Skeletal muscle tissue (tissue), 4 donors: ENCODE results near the gene TSPO. TPM values are rescaled to one million over a fixed set of nuclear protein-coding genes. Genes with fewer than 3 reads are reported as not detected.

Experiments
- H3K27ac ChIP-seq: one replicate; pipeline ENCODE4 v1.7.0; 2013; ENCODE audit warnings: mild to moderate bottlenecking, low read depth, low read length, inconsistent platforms
- H3K27me3 ChIP-seq, 3 donors: one replicate each; pipeline ENCODE4 v1.7.0; 2013; ENCODE audit warnings: low read length in 3 of 3; ENCODE audit not compliant: control insufficient read depth in 3 of 3, insufficient read depth in 3 of 3
- H3K36me3 ChIP-seq, 3 donors: one replicate each; pipeline ENCODE4 v1.7.0; 2013; ENCODE audit warnings: low read length in 3 of 3; ENCODE audit not compliant: control insufficient read depth in 3 of 3, insufficient read depth in 3 of 3
- H3K4me1 ChIP-seq, 3 donors: one replicate each; pipeline ENCODE4 v1.7.0; 2013; ENCODE audit warnings: low read length in 3 of 3, mild to moderate bottlenecking in 3 of 3; ENCODE audit not compliant: control insufficient read depth in 3 of 3, insufficient read depth in 3 of 3
- H3K4me3 ChIP-seq, 3 donors: one replicate each; pipeline ENCODE4 v1.7.0; 2013; ENCODE audit warnings: low read length in 3 of 3
- H3K9ac ChIP-seq, 3 donors: one replicate each; pipeline ENCODE4 v1.7.0; 2013; ENCODE audit warnings: low read length in 3 of 3, mild to moderate bottlenecking in 3 of 3, moderate library complexity in 2 of 3, low read depth in 1 of 3
- H3K9me3 ChIP-seq, 3 donors: one replicate each; pipeline ENCODE4 v1.7.0; 2013; ENCODE audit warnings: low read length in 3 of 3; ENCODE audit not compliant: control insufficient read depth in 3 of 3
- total RNA-seq: library from RNA; depleted of rRNA; stranded (reverse); fragments of >200 nt; gene quantifications from one replicate; pipeline ENCODE4 v1.2.3, GENCODE V29; 2014
- donor health status: Osteomylitis.

TSPO gene
- total RNA-seq, 1 donor from 2014 or later: 69.4 TPM

GRCh38 chr22:43198126-43198525 lies 46.8 kb downstream of the TSPO start:
- Histone ChIP-seq H3K9ac (no peak overlapping the region), H3K36me3 (no peaks in the 10 kb centered on the region), H3K4me1 (peaks cover 0 to 4% (median 0%) of the 10 kb centered on the region in 3 donors)

GRCh38 chr22:43198936-43199335 lies 47.6 kb downstream of the TSPO start:
- Histone ChIP-seq H3K4me1 (peaks cover 0 to 4% (median 0%) of the 10 kb centered on the region in 3 donors), H3K27me3 (peaks cover 34 to 44% (median 39%) of the 10 kb centered on the region in 3 donors), H3K9ac (no peak overlapping the region), H3K9me3 (no peaks in the 10 kb centered on the region), H3K27ac (no peak overlapping the region), H3K36me3 (no peaks in the 10 kb centered on the region), H3K4me3 (no peak overlapping the region)

More at GRCh38 chr22:43198126-43198525, 46.8 kb downstream of the TSPO start:
- peaks cover 34 to 39% (median 38%) of the 10 kb centered on the region in 3 donors for H3K27me3 ChIP-seq
- no peaks in the 10 kb centered on the region for H3K9me3 ChIP-seq
- H3K4me3 ChIP-seq: no peak overlapping the region
- H3K27ac ChIP-seq: no peak overlapping the region

- H3K36me3 ChIP-seq: no peaks in the 10 kb centered on the region
- no peak overlapping the region for H3K27ac ChIP-seq
- no peak overlapping the region for H3K4me3 ChIP-seq
- H3K4me1 ChIP-seq: peaks cover 0 to 4% (median 0%) of the 10 kb centered on the region in 3 donors
- peaks cover 34 to 45% (median 39%) of the 10 kb centered on the region in 3 donors for H3K27me3 ChIP-seq
- no peak overlapping the region for H3K9ac ChIP-seq
- H3K9me3 ChIP-seq: no peaks in the 10 kb centered on the region
Measured at GRCh38 chr22:43199541-43199940, 48.2 kb downstream of the TSPO start.

DNA sequence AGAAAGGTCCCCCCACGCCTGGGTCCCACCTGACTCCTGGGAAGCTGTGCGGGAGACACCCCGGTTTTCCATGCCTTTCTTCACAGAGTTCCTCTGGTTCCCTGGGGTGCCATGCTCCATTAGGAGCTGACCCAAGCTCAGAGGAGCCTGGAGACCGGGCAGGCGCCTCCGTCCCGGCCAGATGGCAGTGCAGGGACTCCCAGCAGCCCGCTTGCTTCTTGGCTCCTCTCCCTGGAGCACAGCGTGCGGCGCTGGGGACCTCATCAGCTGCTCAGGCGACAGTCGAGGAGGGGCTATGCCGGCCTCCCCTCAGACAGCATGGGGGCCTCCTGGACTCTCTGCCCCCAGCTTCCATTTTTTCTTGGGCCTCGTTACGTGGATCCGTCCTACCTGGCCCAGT lies 48.7 kb downstream of the TSPO start:
- no peak overlapping the region for H3K9ac ChIP-seq
- no peaks in the 10 kb centered on the region for H3K9me3 ChIP-seq
- H3K4me3 ChIP-seq: no peak overlapping the region
- peaks cover 34 to 43% (median 39%) of the 10 kb centered on the region in 3 donors for H3K27me3 ChIP-seq
- H3K4me1 ChIP-seq: peaks cover 0 to 4% (median 0%) of the 10 kb centered on the region in 3 donors
- no peaks in the 10 kb centered on the region for H3K36me3 ChIP-seq
- no peak overlapping the region for H3K27ac ChIP-seq

- Histone ChIP-seq H3K36me3 (no peaks in the 10 kb centered on the region), H3K9me3 (no peaks in the 10 kb centered on the region), H3K4me3 (no peak overlapping the region), H3K27me3 (peaks cover 34 to 43% (median 43%) of the 10 kb centered on the region in 3 donors), H3K4me1 (peaks cover 0 to 4% (median 0%) of the 10 kb centered on the region in 3 donors), H3K9ac (no peak overlapping the region), H3K27ac (no peak overlapping the region)
Measured at GRCh38 chr22:43200555-43200954, 49.2 kb downstream of the TSPO start.

GRCh38 chr22:43201486-43202219 lies 50.3 kb downstream of the TSPO start:
- H3K9ac ChIP-seq: no peak overlapping the region
- H3K27me3 ChIP-seq: peaks cover 36 to 47% (median 46%) of the 10 kb centered on the region in 3 donors
- no peaks in the 10 kb centered on the region for H3K36me3 ChIP-seq
- H3K4me3 ChIP-seq: no peak overlapping the region
- no peaks in the 10 kb centered on the region for H3K9me3 ChIP-seq
- no peak overlapping the region for H3K27ac ChIP-seq
- peaks cover 0 to 4% (median 0%) of the 10 kb centered on the region in 3 donors for H3K4me1 ChIP-seq

DNA sequence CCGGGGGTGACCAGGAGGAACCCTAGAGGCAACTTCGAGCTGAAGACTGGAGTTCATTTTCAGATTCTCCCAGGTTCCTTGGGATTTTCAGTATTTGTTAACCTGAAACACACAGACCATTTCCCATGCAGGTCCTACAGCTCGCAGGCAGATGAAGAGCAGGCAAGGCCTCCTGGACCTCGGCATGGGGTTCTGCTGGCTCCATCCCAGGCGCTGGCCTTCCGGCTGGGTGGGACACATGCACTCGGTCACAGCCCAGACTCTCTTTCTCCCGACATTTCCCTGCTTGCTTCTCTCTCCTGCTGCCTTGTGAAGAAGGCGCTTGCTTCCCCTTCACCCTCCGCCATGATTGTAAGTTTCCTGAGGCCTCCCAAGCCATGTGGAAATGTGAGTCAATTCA lies 51.0 kb downstream of the TSPO start:
- peaks cover 0 to 3% (median 0%) of the 10 kb centered on the region in 3 donors for H3K4me1 ChIP-seq
- H3K9me3 ChIP-seq: no peaks in the 10 kb centered on the region
- H3K27me3 ChIP-seq: peaks cover 31 to 51% (median 50%) of the 10 kb centered on the region in 3 donors
- no peak overlapping the region for H3K9ac ChIP-seq
- no peak overlapping the region for H3K4me3 ChIP-seq
- no peak overlapping the region for H3K27ac ChIP-seq
- H3K36me3 ChIP-seq: no peaks in the 10 kb centered on the region

- Histone ChIP-seq H3K4me3 (no peak overlapping the region), H3K9ac (no peak overlapping the region), H3K9me3 (no peaks in the 10 kb centered on the region), H3K27ac (no peak overlapping the region), H3K27me3 (peaks cover 26 to 55% (median 47%) of the 10 kb centered on the region in 3 donors), H3K4me1 (no peaks in the 10 kb centered on the region), H3K36me3 (no peaks in the 10 kb centered on the region)
Measured at GRCh38 chr22:43202756-43203410, 51.5 kb downstream of the TSPO start.

- Histone ChIP-seq H3K27me3 (peaks cover 23 to 54% (median 43%) of the 10 kb centered on the region in 3 donors), H3K27ac (no peak overlapping the region), H3K9ac (no peak overlapping the region), H3K4me1 (no peaks in the 10 kb centered on the region), H3K4me3 (no peak overlapping the region), H3K36me3 (no peaks in the 10 kb centered on the region), H3K9me3 (no peaks in the 10 kb centered on the region)
Measured at GRCh38 chr22:43203471-43203981, 52.2 kb downstream of the TSPO start.

GRCh38 chr22:43205261-43205691 lies 53.9 kb downstream of the TSPO start:
- Histone ChIP-seq H3K9me3 (no peaks in the 10 kb centered on the region), H3K36me3 (no peaks in the 10 kb centered on the region)

More at GRCh38 chr22:43205261-43205691, 53.9 kb downstream of the TSPO start:
- Histone ChIP-seq H3K27ac (no peak overlapping the region), H3K4me1 (no peaks in the 10 kb centered on the region), H3K27me3 (peaks cover 7 to 37% (median 31%) of the 10 kb centered on the region in 3 donors), H3K9ac (no peak overlapping the region), H3K4me3 (no peak overlapping the region)
